GM18867 (cell line): Measurements from ENCODE around the gene TRPV3.
"Not testable (repeated sequence)": the region's sequence is repeated elsewhere in the genome, so short reads cannot be mapped to it uniquely, and the experiment has no call there.

Experiments used
- ATAC-seq: cut with Tn5 transposase; IDR thresholded peaks from one replicate; pipeline ENCODE4 v1.9.1; 2021; ENCODE audit warnings: mild to moderate bottlenecking, moderate library complexity; ENCODE audit not compliant: unreplicated experiment

TRPV3 gene

GRCh38 chr17:3527468-3527867, 30.1 kb downstream of the TRPV3 start:
- no peak for ATAC-seq

- ATAC-seq, result no peak
These were observed 30.6 kb downstream of the TRPV3 start for GRCh38 chr17:3526971-3527370.

GRCh38 chr17:3526491-3526890, 31.1 kb downstream of the TRPV3 start:
- ATAC-seq, result no peak

GRCh38 chr17:3524024-3524423, 33.6 kb downstream of the TRPV3 start:
- no peak for ATAC-seq

GRCh38 chr17:3519472-3519871, 38.1 kb downstream of the TRPV3 start:
- not testable (repeated sequence) for ATAC-seq

GRCh38 chr17:3514873-3515272, 42.7 kb downstream of the TRPV3 start:
- ATAC-seq, result no peak

- not testable (repeated sequence) for ATAC-seq
These were observed 43.4 kb downstream of the TRPV3 start for GRCh38 chr17:3514167-3514566.

- no peak for ATAC-seq
These were observed 44.1 kb downstream of the TRPV3 start for GRCh38 chr17:3513305-3514035.

GRCh38 chr17:3512505-3513171, 45.0 kb downstream of the TRPV3 start:
- no peak for ATAC-seq

GRCh38 chr17:3511852-3512504, 45.6 kb downstream of the TRPV3 start:
- no peak for ATAC-seq

GRCh38 chr17:3510090-3510489, 47.5 kb downstream of the TRPV3 start:
- ATAC-seq, result no peak

- no peak for ATAC-seq
These were observed 49.7 kb downstream of the TRPV3 start for GRCh38 chr17:3507869-3508268.

GRCh38 chr17:3507071-3507470, 50.5 kb downstream of the TRPV3 start:
- no peak for ATAC-seq

- no peak for ATAC-seq
These were observed 51.6 kb downstream of the TRPV3 start for GRCh38 chr17:3506054-3506453.

GRCh38 chr17:3505008-3505407, 52.6 kb downstream of the TRPV3 start:
- no peak for ATAC-seq

GRCh38 chr17:3503285-3503684, 54.3 kb downstream of the TRPV3 start:
- no peak for ATAC-seq

- no peak for ATAC-seq
These were observed 55.1 kb downstream of the TRPV3 start for GRCh38 chr17:3502466-3502865.

GRCh38 chr17:3501344-3501743, 56.3 kb downstream of the TRPV3 start:
- no peak for ATAC-seq

- ATAC-seq, result no peak
These were observed 60.5 kb downstream of the TRPV3 start for GRCh38 chr17:3497101-3497500.

GRCh38 chr17:3485481-3486068, 72.0 kb downstream of the TRPV3 start:
- no peak for ATAC-seq

GRCh38 chr17:3482852-3483251, 74.8 kb downstream of the TRPV3 start:
- ATAC-seq, result no peak

GRCh38 chr17:3479988-3480387, 77.6 kb downstream of the TRPV3 start:
- no peak for ATAC-seq
